NCI-H2081 (cell line): Measurements from ENCODE around the gene MVB12B.

ENCODE experiments used
- DNase-seq, 2 experiments: peaks; one replicate each; lab custom pipeline; 2025; lab: John Stamatoyannopoulos, UW

Gene MVB12B

GRCh38 chr9:126386776-126387175 is 60.1 kb downstream of the MVB12B start:
- no peak for DNase-seq

- DNase-seq: peak; percentile 29 to 48
Observed at GRCh38 chr9:126388964-126389708, 62.5 kb downstream of the MVB12B start.

- peak in 1 of 2 experiments; percentile 36 for DNase-seq
Observed at GRCh38 chr9:126389992-126390391, 63.4 kb downstream of the MVB12B start.

GRCh38 chr9:126390923-126391322 is 64.3 kb downstream of the MVB12B start:
- DNase-seq: no peak

- DNase-seq: no peak
Observed at GRCh38 chr9:126391713-126392661, 65.4 kb downstream of the MVB12B start.

GRCh38 chr9:126392662-126393371 is 66.2 kb downstream of the MVB12B start:
- no peak for DNase-seq

- DNase-seq: no peak
Observed at GRCh38 chr9:126393876-126394275, 67.2 kb downstream of the MVB12B start.

- no peak for DNase-seq
Observed at GRCh38 chr9:126394802-126395201, 68.2 kb downstream of the MVB12B start.

GRCh38 chr9:126395439-126396212 is 69.0 kb downstream of the MVB12B start:
- DNase-seq: no peak

GRCh38 chr9:126397056-126397455 is 70.4 kb downstream of the MVB12B start:
- DNase-seq: no peak

- DNase-seq: peak; percentile 25 to 33
Observed at GRCh38 chr9:126398403-126399058, 71.9 kb downstream of the MVB12B start.

GRCh38 chr9:126399251-126399650 is 72.6 kb downstream of the MVB12B start:
- DNase-seq: no peak

GRCh38 chr9:126399789-126400188 is 73.2 kb downstream of the MVB12B start:
- DNase-seq: no peak

GRCh38 chr9:126400571-126400970 is 73.9 kb downstream of the MVB12B start:
- no peak for DNase-seq

- no peak for DNase-seq
Observed at GRCh38 chr9:126401107-126401506, 74.5 kb downstream of the MVB12B start.

GRCh38 chr9:126401581-126401980 is 75.0 kb downstream of the MVB12B start:
- no peak for DNase-seq

- no peak for DNase-seq
Observed at GRCh38 chr9:126403397-126403796, 76.8 kb downstream of the MVB12B start.

GRCh38 chr9:126404459-126404858 is 77.8 kb downstream of the MVB12B start:
- DNase-seq: no peak

- DNase-seq: no peak
Observed at GRCh38 chr9:126406075-126406667, 79.5 kb downstream of the MVB12B start.

- no peak for DNase-seq
Observed at GRCh38 chr9:126407114-126407870, 80.7 kb downstream of the MVB12B start.
